ENCODE results near the gene ATP6V1E1.
A peak's percentile ranks its signal among the peaks of the same experiment; 100 is the strongest.
"Not testable (repeated sequence)": the region's sequence is repeated elsewhere in the genome, so short reads cannot be mapped to it uniquely, and the experiment has no call there.

Gene ATP6V1E1

GRCh38 chr22:17648569-17648968 lies 20.0 kb upstream of the ATP6V1E1 start:
- Histone ChIP-seq H3K4me3 (ENCODE audit: low read depth, low read length) (no peak overlapping the region), H3K27ac (ENCODE audit: low read depth, low read length) (no peak overlapping the region), H3K4me1 (ENCODE audit: control insufficient read depth, insufficient read depth, low read length) (no peaks in the 10 kb centered on the region), H3K27me3 (ENCODE audit: control insufficient read depth, insufficient read depth, low read length) (no peaks in the 10 kb centered on the region), H3K9ac (ENCODE audit: low read depth, low read length) (no peak overlapping the region), H3K36me3 (ENCODE audit: control insufficient read depth, insufficient read depth, low read length) (no peaks in the 10 kb centered on the region), H3K9me3 (ENCODE audit: control insufficient read depth, insufficient read depth, low read length) (no peaks in the 10 kb centered on the region)

GRCh38 chr22:17647991-17648390 lies 19.4 kb upstream of the ATP6V1E1 start:
- Histone ChIP-seq H3K9ac (ENCODE audit: low read depth, low read length) (no peak overlapping the region), H3K36me3 (ENCODE audit: control insufficient read depth, insufficient read depth, low read length) (no peaks in the 10 kb centered on the region), H3K4me1 (ENCODE audit: control insufficient read depth, insufficient read depth, low read length) (no peaks in the 10 kb centered on the region), H3K9me3 (ENCODE audit: control insufficient read depth, insufficient read depth, low read length) (no peaks in the 10 kb centered on the region), H3K27ac (ENCODE audit: low read depth, low read length) (no peak overlapping the region), H3K27me3 (ENCODE audit: control insufficient read depth, insufficient read depth, low read length) (no peaks in the 10 kb centered on the region), H3K4me3 (ENCODE audit: low read depth, low read length) (no peak overlapping the region)

GRCh38 chr22:17647452-17647851 lies 18.9 kb upstream of the ATP6V1E1 start:
- H3K9ac ChIP-seq (ENCODE audit: low read depth, low read length) = no peak overlapping the region
- H3K4me3 ChIP-seq (ENCODE audit: low read depth, low read length) = no peak overlapping the region
- H3K27me3 ChIP-seq (ENCODE audit: control insufficient read depth, insufficient read depth, low read length) = no peaks in the 10 kb centered on the region
- no peaks in the 10 kb centered on the region for H3K9me3 ChIP-seq (ENCODE audit: control insufficient read depth, insufficient read depth, low read length)
- no peaks in the 10 kb centered on the region for H3K36me3 ChIP-seq (ENCODE audit: control insufficient read depth, insufficient read depth, low read length)
- no peak overlapping the region for H3K27ac ChIP-seq (ENCODE audit: low read depth, low read length)
- H3K4me1 ChIP-seq (ENCODE audit: control insufficient read depth, insufficient read depth, low read length) = no peaks in the 10 kb centered on the region

GRCh38 chr22:17642357-17642756 lies 13.8 kb upstream of the ATP6V1E1 start:
- not testable (repeated sequence) for H3K4me3 ChIP-seq (ENCODE audit: low read depth, low read length); H3K36me3 ChIP-seq (ENCODE audit: control insufficient read depth, insufficient read depth, low read length); H3K4me1 ChIP-seq (ENCODE audit: control insufficient read depth, insufficient read depth, low read length); H3K27me3 ChIP-seq (ENCODE audit: control insufficient read depth, insufficient read depth, low read length); H3K27ac ChIP-seq (ENCODE audit: low read depth, low read length); H3K9me3 ChIP-seq (ENCODE audit: control insufficient read depth, insufficient read depth, low read length); H3K9ac ChIP-seq (ENCODE audit: low read depth, low read length)

- no peak overlapping the region for H3K27ac ChIP-seq (ENCODE audit: low read depth, low read length)
- H3K36me3 ChIP-seq (ENCODE audit: control insufficient read depth, insufficient read depth, low read length) = peaks cover 8% of the 10 kb centered on the region; the same call in 1 of the 2 replicates
- H3K27me3 ChIP-seq (ENCODE audit: control insufficient read depth, insufficient read depth, low read length) = no peaks in the 10 kb centered on the region
- H3K4me3 ChIP-seq (ENCODE audit: low read depth, low read length) = no peak overlapping the region
- peaks cover 5% of the 10 kb centered on the region; the same call in 1 of the 2 replicates for H3K4me1 ChIP-seq (ENCODE audit: control insufficient read depth, insufficient read depth, low read length)
- H3K9ac ChIP-seq (ENCODE audit: low read depth, low read length) = no peak overlapping the region
- no peaks in the 10 kb centered on the region for H3K9me3 ChIP-seq (ENCODE audit: control insufficient read depth, insufficient read depth, low read length)
Observed at GRCh38 chr22:17641269-17641668, 12.7 kb upstream of the ATP6V1E1 start.

- peaks cover 5% of the 10 kb centered on the region; the same call in 1 of the 2 replicates for H3K4me1 ChIP-seq (ENCODE audit: control insufficient read depth, insufficient read depth, low read length)
- peak overlapping the region; percentile 92 for H3K4me3 ChIP-seq (ENCODE audit: low read depth, low read length)
Observed at GRCh38 chr22:17639247-17639741, 10.7 kb upstream of the ATP6V1E1 start.

GRCh38 chr22:17638432-17639246 lies 10.1 kb upstream of the ATP6V1E1 start, which contains the start of gene BCL2L13:
Gene BCL2L13, plus strand, starts transcription at chr22:17638757. Its CDS starts 16,955 bp downstream, at chr22:17655712.
- Histone ChIP-seq H3K9me3 (ENCODE audit: control insufficient read depth, insufficient read depth, low read length) (no peaks in the 10 kb centered on the region), H3K27ac (ENCODE audit: low read depth, low read length) (peak within 1 kb of the TSS; percentile 99), H3K36me3 (ENCODE audit: control insufficient read depth, insufficient read depth, low read length) (peaks cover 8% of the 10 kb centered on the region; the same call in 1 of the 2 replicates), H3K4me3 (ENCODE audit: low read depth, low read length) (peak within 1 kb of the TSS; percentile 92), H3K9ac (ENCODE audit: low read depth, low read length) (peak within 1 kb of the TSS; percentile 95), H3K4me1 (ENCODE audit: control insufficient read depth, insufficient read depth, low read length) (peaks cover 5% of the 10 kb centered on the region; the same call in 1 of the 2 replicates), H3K27me3 (ENCODE audit: control insufficient read depth, insufficient read depth, low read length) (no peaks in the 10 kb centered on the region)

More at GRCh38 chr22:17639247-17639741, 10.7 kb upstream of the ATP6V1E1 start:
- Histone ChIP-seq H3K27me3 (ENCODE audit: control insufficient read depth, insufficient read depth, low read length) (no peaks in the 10 kb centered on the region), H3K27ac (ENCODE audit: low read depth, low read length) (peak overlapping the region; percentile 99), H3K9me3 (ENCODE audit: control insufficient read depth, insufficient read depth, low read length) (no peaks in the 10 kb centered on the region), H3K9ac (ENCODE audit: low read depth, low read length) (peak overlapping the region; percentile 95), H3K36me3 (ENCODE audit: control insufficient read depth, insufficient read depth, low read length) (peaks cover 8% of the 10 kb centered on the region; the same call in 1 of the 2 replicates)

GRCh38 chr22:17638182-17638431 lies 9.6 kb upstream of the ATP6V1E1 start:
- Histone ChIP-seq H3K4me1 (ENCODE audit: control insufficient read depth, insufficient read depth, low read length) (peaks cover 5% of the 10 kb centered on the region; the same call in 1 of the 2 replicates), H3K36me3 (ENCODE audit: control insufficient read depth, insufficient read depth, low read length) (peaks cover 8% of the 10 kb centered on the region; the same call in 1 of the 2 replicates)

GRCh38 chr22:17637490-17638181 lies 9.1 kb upstream of the ATP6V1E1 start:
- Histone ChIP-seq H3K9ac (ENCODE audit: low read depth, low read length) (peak overlapping the region; percentile 95), H3K9me3 (ENCODE audit: control insufficient read depth, insufficient read depth, low read length) (no peaks in the 10 kb centered on the region), H3K4me1 (ENCODE audit: control insufficient read depth, insufficient read depth, low read length) (peaks cover 5% of the 10 kb centered on the region; the same call in 1 of the 2 replicates), H3K4me3 (ENCODE audit: low read depth, low read length) (peak overlapping the region; percentile 92), H3K27me3 (ENCODE audit: control insufficient read depth, insufficient read depth, low read length) (no peaks in the 10 kb centered on the region), H3K36me3 (ENCODE audit: control insufficient read depth, insufficient read depth, low read length) (peaks cover 8% of the 10 kb centered on the region; the same call in 1 of the 2 replicates), H3K27ac (ENCODE audit: low read depth, low read length) (peak overlapping the region; percentile 99)

More at GRCh38 chr22:17638182-17638431, 9.6 kb upstream of the ATP6V1E1 start:
- Histone ChIP-seq H3K27me3 (ENCODE audit: control insufficient read depth, insufficient read depth, low read length) (no peaks in the 10 kb centered on the region), H3K9ac (ENCODE audit: low read depth, low read length) (peak overlapping the region; percentile 95), H3K4me3 (ENCODE audit: low read depth, low read length) (peak overlapping the region; percentile 92), H3K9me3 (ENCODE audit: control insufficient read depth, insufficient read depth, low read length) (no peaks in the 10 kb centered on the region), H3K27ac (ENCODE audit: low read depth, low read length) (peak overlapping the region; percentile 99)

GRCh38 chr22:17636850-17637249 lies 8.3 kb upstream of the ATP6V1E1 start:
- not testable (repeated sequence) for H3K27ac ChIP-seq (ENCODE audit: low read depth, low read length); H3K9me3 ChIP-seq (ENCODE audit: control insufficient read depth, insufficient read depth, low read length); H3K36me3 ChIP-seq (ENCODE audit: control insufficient read depth, insufficient read depth, low read length); H3K4me3 ChIP-seq (ENCODE audit: low read depth, low read length); H3K9ac ChIP-seq (ENCODE audit: low read depth, low read length); H3K27me3 ChIP-seq (ENCODE audit: control insufficient read depth, insufficient read depth, low read length); H3K4me1 ChIP-seq (ENCODE audit: control insufficient read depth, insufficient read depth, low read length)

GRCh38 chr22:17634696-17635095 lies 6.1 kb upstream of the ATP6V1E1 start:
- Histone ChIP-seq H3K4me1 (ENCODE audit: control insufficient read depth, insufficient read depth, low read length) (peaks cover 5% of the 10 kb centered on the region; the same call in 1 of the 2 replicates), H3K9me3 (ENCODE audit: control insufficient read depth, insufficient read depth, low read length) (no peaks in the 10 kb centered on the region), H3K9ac (ENCODE audit: low read depth, low read length) (no peak overlapping the region), H3K27ac (ENCODE audit: low read depth, low read length) (no peak overlapping the region), H3K27me3 (ENCODE audit: control insufficient read depth, insufficient read depth, low read length) (no peaks in the 10 kb centered on the region), H3K36me3 (ENCODE audit: control insufficient read depth, insufficient read depth, low read length) (no peaks in the 10 kb centered on the region), H3K4me3 (ENCODE audit: low read depth, low read length) (no peak overlapping the region)
